Mucosa of stomach (tissue), 1 donor: ENCODE results near the gene MCM3AP.

ENCODE experiments used
- H3K27me3 ChIP-seq: one replicate; pipeline ENCODE4 v1.7.0; 2013; ENCODE audit warnings: mild to moderate bottlenecking, low read length; ENCODE audit not compliant: control insufficient read depth, insufficient read depth
- H3K36me3 ChIP-seq: one replicate; pipeline ENCODE4 v1.7.0; 2013; ENCODE audit warnings: low read length; ENCODE audit not compliant: control insufficient read depth, insufficient read depth
- H3K4me1 ChIP-seq: one replicate; pipeline ENCODE4 v1.7.0; 2013; ENCODE audit warnings: mild to moderate bottlenecking, low read length; ENCODE audit not compliant: control insufficient read depth, insufficient read depth
- H3K4me3 ChIP-seq: one replicate; pipeline ENCODE4 v1.7.0; 2013; ENCODE audit warnings: low read length
- H3K9ac ChIP-seq: one replicate; pipeline ENCODE4 v1.7.0; 2013; ENCODE audit warnings: mild to moderate bottlenecking, low read length, moderate library complexity
- H3K9me3 ChIP-seq: one replicate; pipeline ENCODE4 v1.7.0; 2013; ENCODE audit warnings: mild to moderate bottlenecking, low read length, moderate library complexity; ENCODE audit not compliant: control insufficient read depth
- donor health status: Pancreatic carcinoma.

The MCM3AP gene

GRCh38 chr21:46307625-46308024 is 22.2 kb upstream of the MCM3AP start:
- no peaks in the 10 kb centered on the region for H3K36me3 ChIP-seq
- no peaks in the 10 kb centered on the region for H3K27me3 ChIP-seq
- H3K9ac ChIP-seq = no peak overlapping the region
- H3K4me1 ChIP-seq = no peaks in the 10 kb centered on the region
- no peaks in the 10 kb centered on the region for H3K9me3 ChIP-seq
- H3K4me3 ChIP-seq = no peak overlapping the region

- no peak overlapping the region for H3K9ac ChIP-seq
- H3K27me3 ChIP-seq = no peaks in the 10 kb centered on the region
- H3K9me3 ChIP-seq = no peaks in the 10 kb centered on the region
- no peak overlapping the region for H3K4me3 ChIP-seq
- H3K36me3 ChIP-seq = no peaks in the 10 kb centered on the region
- no peaks in the 10 kb centered on the region for H3K4me1 ChIP-seq
These were observed 19.5 kb upstream of the MCM3AP start for GRCh38 chr21:46304955-46305354.

GRCh38 chr21:46304437-46304836 is 19.0 kb upstream of the MCM3AP start:
- no peak overlapping the region for H3K4me3 ChIP-seq
- no peaks in the 10 kb centered on the region for H3K36me3 ChIP-seq
- no peaks in the 10 kb centered on the region for H3K4me1 ChIP-seq
- H3K9me3 ChIP-seq = no peaks in the 10 kb centered on the region
- no peak overlapping the region for H3K9ac ChIP-seq
- no peaks in the 10 kb centered on the region for H3K27me3 ChIP-seq

GRCh38 chr21:46301759-46302158 is 16.3 kb upstream of the MCM3AP start:
- peaks cover 4% of the 10 kb centered on the region for H3K27me3 ChIP-seq
- H3K9me3 ChIP-seq = no peaks in the 10 kb centered on the region
- no peaks in the 10 kb centered on the region for H3K36me3 ChIP-seq
- peaks cover 9% of the 10 kb centered on the region for H3K4me1 ChIP-seq
- no peak overlapping the region for H3K9ac ChIP-seq
- H3K4me3 ChIP-seq = no peak overlapping the region

DNA sequence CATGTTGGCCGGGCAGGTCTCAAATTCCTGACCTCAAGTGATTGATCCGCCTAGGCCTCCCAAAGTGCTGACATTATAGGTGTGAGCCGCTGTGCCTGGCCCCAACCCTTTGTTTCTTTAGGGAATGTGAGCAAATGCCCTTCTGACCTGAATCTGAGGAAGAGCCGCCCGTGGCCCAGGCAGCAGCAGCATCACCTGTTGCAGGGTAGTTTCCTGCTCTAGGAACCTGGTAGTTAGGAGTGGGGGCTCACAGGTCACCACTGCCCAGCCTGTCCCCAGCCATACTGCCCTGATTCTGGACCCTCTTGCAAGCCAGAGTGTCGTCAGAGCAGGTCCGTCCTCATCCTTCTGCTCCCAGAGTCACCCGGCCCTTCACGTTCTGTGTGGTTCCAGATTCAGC is 13.8 kb upstream of the MCM3AP start:
- Histone ChIP-seq H3K9me3 (no peaks in the 10 kb centered on the region), H3K4me1 (peaks cover 18% of the 10 kb centered on the region), H3K27me3 (peaks cover 4% of the 10 kb centered on the region), H3K9ac (no peak overlapping the region), H3K36me3 (no peaks in the 10 kb centered on the region), H3K4me3 (no peak overlapping the region)

- Histone ChIP-seq H3K4me3 (no peak overlapping the region), H3K9ac (peak overlapping the region; percentile 47), H3K4me1 (peaks cover 18% of the 10 kb centered on the region), H3K9me3 (no peaks in the 10 kb centered on the region), H3K27me3 (peaks cover 4% of the 10 kb centered on the region), H3K36me3 (no peaks in the 10 kb centered on the region)
These were observed 12.2 kb upstream of the MCM3AP start for GRCh38 chr21:46297338-46298271.

GRCh38 chr21:46295996-46296752 is 10.8 kb upstream of the MCM3AP start:
- Histone ChIP-seq H3K4me1 (peaks cover 18% of the 10 kb centered on the region), H3K9me3 (no peaks in the 10 kb centered on the region), H3K27me3 (peaks cover 4% of the 10 kb centered on the region), H3K9ac (peak overlapping the region; percentile 3), H3K4me3 (no peak overlapping the region), H3K36me3 (no peaks in the 10 kb centered on the region)

- no peaks in the 10 kb centered on the region for H3K9me3 ChIP-seq
- no peak overlapping the region for H3K4me3 ChIP-seq
- no peaks in the 10 kb centered on the region for H3K36me3 ChIP-seq
- peaks cover 18% of the 10 kb centered on the region for H3K4me1 ChIP-seq
- no peak overlapping the region for H3K9ac ChIP-seq
- peaks cover 4% of the 10 kb centered on the region for H3K27me3 ChIP-seq
These were observed 9.9 kb upstream of the MCM3AP start for GRCh38 chr21:46295177-46295770.

GRCh38 chr21:46294647-46295176 is 9.3 kb upstream of the MCM3AP start:
- H3K4me3 ChIP-seq = no peak overlapping the region
- no peak overlapping the region for H3K9ac ChIP-seq
- H3K36me3 ChIP-seq = no peaks in the 10 kb centered on the region
- no peaks in the 10 kb centered on the region for H3K9me3 ChIP-seq
- H3K4me1 ChIP-seq = peaks cover 18% of the 10 kb centered on the region
- H3K27me3 ChIP-seq = peaks cover 4% of the 10 kb centered on the region

DNA sequence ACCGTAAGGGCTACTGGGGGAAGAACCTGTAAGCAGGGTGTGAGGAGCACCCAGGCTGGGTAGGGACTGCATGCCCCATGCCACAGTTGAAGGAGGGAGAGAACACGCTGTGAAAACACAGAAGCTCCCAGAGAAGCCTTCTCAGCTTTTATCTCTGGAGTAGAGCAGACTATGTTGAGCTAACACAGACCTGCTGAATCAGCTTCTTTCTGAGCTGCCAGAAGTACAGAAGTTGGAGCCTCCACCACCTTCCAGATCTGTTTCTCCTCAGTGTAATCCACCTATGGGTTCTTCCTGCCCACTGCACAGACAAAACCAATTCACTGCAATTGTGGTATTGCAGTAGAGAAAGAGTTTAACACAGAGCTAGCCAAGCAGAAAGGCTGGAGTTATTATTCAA is 6.2 kb upstream of the MCM3AP start:
- peaks cover 9% of the 10 kb centered on the region for H3K4me1 ChIP-seq
- H3K9me3 ChIP-seq = no peaks in the 10 kb centered on the region
- H3K9ac ChIP-seq = no peak overlapping the region
- no peaks in the 10 kb centered on the region for H3K27me3 ChIP-seq
- H3K36me3 ChIP-seq = no peaks in the 10 kb centered on the region
- H3K4me3 ChIP-seq = no peak overlapping the region

- Histone ChIP-seq H3K9me3 (no peaks in the 10 kb centered on the region), H3K27me3 (no peaks in the 10 kb centered on the region), H3K4me1 (peaks cover 6% of the 10 kb centered on the region), H3K4me3 (no peak overlapping the region), H3K36me3 (no peaks in the 10 kb centered on the region), H3K9ac (no peak overlapping the region)
These were observed 4.3 kb upstream of the MCM3AP start for GRCh38 chr21:46289655-46290179.
